Measurements from ENCODE around the gene NDFIP2. TPM values are rescaled to one million over a fixed set of nuclear protein-coding genes. Genes with fewer than 3 reads are reported as not detected.

The NDFIP2 gene
- total and polyA plus RNA-seq, 2 donors (not counting 1 experiment from before 2014, with no cell fraction given) = 0.12 to 1.0 TPM

DNA sequence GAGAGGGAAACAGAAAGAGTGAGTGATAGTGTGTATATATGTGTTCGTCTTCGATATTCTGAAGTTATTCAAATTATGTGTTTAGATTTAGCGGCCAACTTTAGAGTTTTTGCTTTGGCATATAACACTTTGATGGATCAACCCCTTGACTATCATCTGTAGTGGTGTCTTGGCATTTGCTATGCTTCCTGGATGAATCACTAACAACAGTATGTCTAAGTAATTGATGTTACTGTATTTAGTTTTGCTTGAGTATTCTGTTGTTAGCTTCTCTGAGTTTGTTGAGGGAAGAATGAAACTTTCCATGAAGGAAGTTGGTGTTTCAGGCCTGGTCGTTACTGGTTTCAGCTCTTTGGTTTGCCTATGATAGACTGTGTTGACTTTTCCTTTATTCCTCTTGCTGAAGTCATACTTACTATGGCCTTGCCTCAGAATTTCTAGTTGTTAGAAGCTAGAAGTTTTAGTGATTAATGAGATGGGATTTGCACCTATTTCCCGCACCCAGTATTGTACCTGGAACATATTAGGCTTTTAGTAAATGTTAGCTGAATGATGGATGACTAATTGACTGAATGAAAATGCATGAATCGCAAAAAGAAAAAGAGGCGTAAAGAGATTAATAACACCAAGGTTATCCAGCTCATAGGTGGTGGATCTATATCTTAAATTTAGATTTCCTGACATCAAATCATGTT lies 20.7 kb downstream of the NDFIP2 start:
- POLR2A ChIA-PET = no interaction called here
- Mint-ChIP-seq H3K4me1 (no peaks in the 10 kb centered on the region), H3K27ac (no peak overlapping the region), H3K9me3 (ENCODE audit: insufficient read depth) (no peaks in the 10 kb centered on the region), H3K4me3 (no peak overlapping the region), H3K27me3 (peaks cover 7% of the 10 kb centered on the region)
- WGBS (ENCODE audit: insufficient coverage) = 96% methylated on average over 4 of the region's 7 CpGs
- intact Hi-C loops (cut with micrococcal nuclease) = no loop called here
- no peaks in the 10 kb centered on the region for H3K36me3 ChIP-seq (replicated peaks in 1 of 2; ENCODE audit: control extremely low read depth in 1 of 2, control insufficient read depth in 1 of 2, extremely low read depth in 1 of 2, insufficient read depth in 2 of 2, low read length in 1 of 2)
- no peak overlapping the region for H3K4me3 ChIP-seq (ENCODE audit: control extremely low read depth in 1 of 5, extremely low read depth in 1 of 5, insufficient read depth in 1 of 5, low read depth in 2 of 5, low read length in 4 of 5)
- no peak overlapping the region for H2AFZ ChIP-seq (ENCODE audit: insufficient read depth, low read depth, low read length, poor library complexity, severe bottlenecking)
- DNase-seq = no peak
- no peak for TF ChIP-seq EZH2 (IDR thresholded peaks at IDR 0.05; ENCODE audit: borderline replicate concordance, insufficient read depth, low read depth, low read length, poor library complexity, severe bottlenecking)
- TF ChIP-seq, protein P1, sequence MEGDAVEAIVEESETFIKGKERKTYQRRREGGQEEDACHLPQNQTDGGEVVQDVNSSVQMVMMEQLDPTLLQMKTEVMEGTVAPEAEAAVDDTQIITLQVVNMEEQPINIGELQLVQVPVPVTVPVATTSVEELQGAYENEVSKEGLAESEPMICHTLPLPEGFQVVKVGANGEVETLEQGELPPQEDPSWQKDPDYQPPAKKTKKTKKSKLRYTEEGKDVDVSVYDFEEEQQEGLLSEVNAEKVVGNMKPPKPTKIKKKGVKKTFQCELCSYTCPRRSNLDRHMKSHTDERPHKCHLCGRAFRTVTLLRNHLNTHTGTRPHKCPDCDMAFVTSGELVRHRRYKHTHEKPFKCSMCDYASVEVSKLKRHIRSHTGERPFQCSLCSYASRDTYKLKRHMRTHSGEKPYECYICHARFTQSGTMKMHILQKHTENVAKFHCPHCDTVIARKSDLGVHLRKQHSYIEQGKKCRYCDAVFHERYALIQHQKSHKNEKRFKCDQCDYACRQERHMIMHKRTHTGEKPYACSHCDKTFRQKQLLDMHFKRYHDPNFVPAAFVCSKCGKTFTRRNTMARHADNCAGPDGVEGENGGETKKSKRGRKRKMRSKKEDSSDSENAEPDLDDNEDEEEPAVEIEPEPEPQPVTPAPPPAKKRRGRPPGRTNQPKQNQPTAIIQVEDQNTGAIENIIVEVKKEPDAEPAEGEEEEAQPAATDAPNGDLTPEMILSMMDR (IDR thresholded peaks at IDR 0.05) = no peak
- no peaks in the 10 kb centered on the region for H4K20me1 ChIP-seq (ENCODE audit: control insufficient read depth, insufficient read depth, low read length, poor library complexity, severe bottlenecking)
- H3K4me2 ChIP-seq (replicated peaks; ENCODE audit: low read depth, low read length, poor library complexity, severe bottlenecking) = no peak overlapping the region
- peaks cover 0 to 3% (median 0%) of the 10 kb centered on the region in 4 experiments for H3K27me3 ChIP-seq (replicated peaks in 1 of 4; ENCODE audit: control extremely low read depth in 1 of 4, control insufficient read depth in 3 of 4, insufficient read depth in 4 of 4, low read length in 3 of 4)
- no peak for ATAC-seq (ENCODE audit: low read depth)
- CTCF ChIA-PET = interaction anchor here (1.2 kb wide), 1 partner anchor 27 kb away, joined by 3 read pairs; no protein-coding TSS in a partner anchor
- no peaks in the 10 kb centered on the region for H3K4me1 ChIP-seq (ENCODE audit: control insufficient read depth in 2 of 2, insufficient read depth in 2 of 2, low read length in 2 of 2)
- no peak overlapping the region for H3K9ac ChIP-seq (ENCODE audit: low read length)
- no peak overlapping the region for H3K27ac ChIP-seq (ENCODE audit: low read length in 2 of 2)
- no peaks in the 10 kb centered on the region for H3K79me2 ChIP-seq (ENCODE audit: control insufficient read depth, insufficient read depth, low read length)
- no peaks in the 10 kb centered on the region for H3K9me3 ChIP-seq (ENCODE audit: control extremely low read depth in 1 of 3, control insufficient read depth in 2 of 3, insufficient read depth in 1 of 3, low read length in 2 of 3)

DNA sequence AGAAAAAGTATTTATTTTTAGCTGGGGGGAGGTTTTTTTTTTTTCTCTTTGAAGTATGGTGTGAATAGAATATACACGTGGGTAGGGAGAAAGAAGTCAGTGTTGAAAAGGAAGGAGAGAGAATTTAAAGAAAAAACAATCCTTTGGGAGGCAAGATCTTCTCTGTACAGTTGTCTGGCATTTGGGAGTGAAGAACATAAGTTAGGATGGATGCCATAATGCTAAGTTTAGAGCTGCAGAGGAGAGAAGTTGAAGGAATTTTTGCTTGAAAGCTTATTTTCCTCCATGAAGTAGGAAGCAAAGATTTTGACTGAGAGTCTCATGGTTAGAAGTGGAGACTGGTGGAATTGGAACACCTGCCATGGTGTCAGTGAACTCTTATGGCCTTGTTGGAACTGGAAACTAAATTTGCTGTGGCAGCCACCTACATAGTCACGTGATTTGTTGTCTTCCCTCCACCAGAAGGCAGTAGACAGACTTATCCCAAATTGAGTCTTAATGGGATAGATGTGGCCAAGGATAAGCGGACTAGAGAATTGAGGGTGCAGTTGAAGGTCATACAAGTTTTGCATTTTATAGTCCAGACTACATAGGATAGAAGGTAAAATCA lies 22.0 kb downstream of the NDFIP2 start:
- ATAC-seq (ENCODE audit: low read depth) (no peak), DNase-seq (no peak)
- TF ChIP-seq, protein P1 (IDR thresholded peaks at IDR 0.05) = no peak
- no peak for TF ChIP-seq EZH2 (IDR thresholded peaks at IDR 0.05; ENCODE audit: borderline replicate concordance, insufficient read depth, low read depth, low read length, poor library complexity, severe bottlenecking)
- Histone ChIP-seq H3K4me1 (ENCODE audit: control insufficient read depth in 2 of 2, insufficient read depth in 2 of 2, low read length in 2 of 2) (no peaks in the 10 kb centered on the region), H3K9ac (ENCODE audit: low read length) (no peak overlapping the region), H4K20me1 (ENCODE audit: control insufficient read depth, insufficient read depth, low read length, poor library complexity, severe bottlenecking) (no peaks in the 10 kb centered on the region), H3K9me3 (ENCODE audit: control extremely low read depth in 1 of 3, control insufficient read depth in 2 of 3, insufficient read depth in 1 of 3, low read length in 2 of 3) (no peaks in the 10 kb centered on the region), H3K79me2 (ENCODE audit: control insufficient read depth, insufficient read depth, low read length) (no peaks in the 10 kb centered on the region), H3K36me3 (replicated peaks in 1 of 2; ENCODE audit: control extremely low read depth in 1 of 2, control insufficient read depth in 1 of 2, extremely low read depth in 1 of 2, insufficient read depth in 2 of 2, low read length in 1 of 2) (no peaks in the 10 kb centered on the region), H3K27me3 (replicated peaks in 1 of 4; ENCODE audit: control extremely low read depth in 1 of 4, control insufficient read depth in 3 of 4, insufficient read depth in 4 of 4, low read length in 3 of 4) (peaks cover 0 to 3% (median 0%) of the 10 kb centered on the region in 4 experiments), H3K4me2 (replicated peaks; ENCODE audit: low read depth, low read length, poor library complexity, severe bottlenecking) (no peak overlapping the region), H3K27ac (ENCODE audit: low read length in 2 of 2) (no peak overlapping the region), H3K4me3 (ENCODE audit: control extremely low read depth in 1 of 5, extremely low read depth in 1 of 5, insufficient read depth in 1 of 5, low read depth in 2 of 5, low read length in 4 of 5) (no peak overlapping the region), H2AFZ (ENCODE audit: insufficient read depth, low read depth, low read length, poor library complexity, severe bottlenecking) (no peak overlapping the region)
- ChIA-PET CTCF (interaction anchor here (0.9 to 1.2 kb wide), 3 partner anchors 10 to 79 kb away, joined by 3 read pairs; no protein-coding TSS in a partner anchor), POLR2A (no interaction called here)
- Mint-ChIP-seq H3K4me1 (no peaks in the 10 kb centered on the region), H3K27ac (no peak overlapping the region), H3K4me3 (no peak overlapping the region), H3K9me3 (ENCODE audit: insufficient read depth) (no peaks in the 10 kb centered on the region), H3K27me3 (peaks cover 3% of the 10 kb centered on the region)
- 100% methylated on average over 1 of the region's 3 CpGs for WGBS (ENCODE audit: insufficient coverage)
- intact Hi-C loops (cut with micrococcal nuclease) = no loop called here
